Germinal center (tissue), 1 donor: ENCODE data around the gene GAB2.

ENCODE experiments used
- DNase-seq: peaks from one replicate; pipeline ENCODE4 v3.0.0; 2012; ENCODE audit warnings: mixed read lengths, low spot score

GAB2 gene

GRCh38 chr11:78427615-78428265 lies 10.1 kb upstream of the GAB2 start:
- DNase-seq, result no peak

- no peak for DNase-seq
Measured at GRCh38 chr11:78426845-78427244, 9.2 kb upstream of the GAB2 start.

- DNase-seq, result no peak
Measured at GRCh38 chr11:78425399-78426070, 7.9 kb upstream of the GAB2 start.

- peak; percentile 23 for DNase-seq
Measured at GRCh38 chr11:78424334-78425270, 7.0 kb upstream of the GAB2 start.

- DNase-seq, result no peak
Measured at GRCh38 chr11:78423241-78423640, 5.6 kb upstream of the GAB2 start.

GRCh38 chr11:78420796-78421209 lies 3.2 kb upstream of the GAB2 start:
- DNase-seq, result peak; percentile 42

- peak; percentile 52 for DNase-seq
Measured at GRCh38 chr11:78420255-78420764, 2.7 kb upstream of the GAB2 start.

- DNase-seq, result no peak
Measured at GRCh38 chr11:78419327-78419726, 1.7 kb upstream of the GAB2 start.

GRCh38 chr11:78418584-78419211 lies 1.1 kb upstream of the GAB2 start:
- no peak for DNase-seq

- peak; percentile 86 for DNase-seq
Measured at GRCh38 chr11:78417888-78418583, 416 bp upstream of the GAB2 start.

GRCh38 chr11:78416285-78417174 lies 1.1 kb downstream of the GAB2 start:
- peak; percentile 70 for DNase-seq

- no peak for DNase-seq
Measured at GRCh38 chr11:78415338-78415737, 2.3 kb downstream of the GAB2 start.

GRCh38 chr11:78414321-78415051 lies 3.1 kb downstream of the GAB2 start:
- DNase-seq, result peak; percentile 32

GRCh38 chr11:78408619-78409018 lies 9.0 kb downstream of the GAB2 start:
- DNase-seq, result no peak

GRCh38 chr11:78406568-78407196 lies 10.9 kb downstream of the GAB2 start:
- DNase-seq, result no peak

- no peak for DNase-seq
Measured at GRCh38 chr11:78405805-78406204, 11.8 kb downstream of the GAB2 start.

GRCh38 chr11:78403781-78404180 lies 13.8 kb downstream of the GAB2 start:
- no peak for DNase-seq

- no peak for DNase-seq
Measured at GRCh38 chr11:78402847-78403246, 14.8 kb downstream of the GAB2 start.

- no peak for DNase-seq
Measured at GRCh38 chr11:78400702-78401101, 16.9 kb downstream of the GAB2 start.
